ENCODE results near the gene RAD18. TPM values are rescaled to one million over a fixed set of nuclear protein-coding genes. Genes with fewer than 3 reads are reported as not detected.

RAD18 gene
- total RNA-seq, 1 donor, result 7.6 TPM

- H3K27ac ChIP-seq (ENCODE audit: low read depth, low read length), result no peak overlapping the region
- TF ChIP-seq CTCF (IDR thresholded peaks at IDR 0.05; ENCODE audit: extremely low read depth, low read depth, low read length), result peak; percentile 34
These were observed 33.4 kb upstream of the RAD18 start for GRCh38 chr3:8996681-8997121.

GRCh38 chr3:8996216-8996615 lies 32.9 kb upstream of the RAD18 start:
- no peak for DNase-seq (ENCODE audit: insufficient read length, low spot score, missing footprints)
- H3K27me3 ChIP-seq (ENCODE audit: insufficient read depth, low read length), result peaks cover 5% of the 10 kb centered on the region
- H3K4me2 ChIP-seq (ENCODE audit: insufficient read depth, low read length), result peak overlapping the region; percentile 13
- TF ChIP-seq CTCF (IDR thresholded peaks at IDR 0.05; ENCODE audit: extremely low read depth, low read depth, low read length), result no peak
- no peak overlapping the region for H2AFZ ChIP-seq (ENCODE audit: low read length)
- no peak overlapping the region for H3K4me3 ChIP-seq (ENCODE audit: insufficient read depth, low read length)
- H3K9me3 ChIP-seq (ENCODE audit: low read depth, low read length), result no peaks in the 10 kb centered on the region
- no peaks in the 10 kb centered on the region for H3K4me1 ChIP-seq (ENCODE audit: insufficient read depth, low read length)
- H3K36me3 ChIP-seq (ENCODE audit: insufficient read depth, low read length), result no peaks in the 10 kb centered on the region
- no peaks in the 10 kb centered on the region for H3K79me2 ChIP-seq (ENCODE audit: insufficient read depth, low read length)
- H3K27ac ChIP-seq (ENCODE audit: low read depth, low read length), result no peak overlapping the region
- H4K20me1 ChIP-seq (ENCODE audit: insufficient read depth, low read length), result no peaks in the 10 kb centered on the region

More at GRCh38 chr3:8996681-8997121, 33.4 kb upstream of the RAD18 start:
- H3K4me2 ChIP-seq (ENCODE audit: insufficient read depth, low read length), result peak overlapping the region; percentile 13
- H4K20me1 ChIP-seq (ENCODE audit: insufficient read depth, low read length), result no peaks in the 10 kb centered on the region
- no peak overlapping the region for H3K4me3 ChIP-seq (ENCODE audit: insufficient read depth, low read length)
- H3K27me3 ChIP-seq (ENCODE audit: insufficient read depth, low read length), result peaks cover 5% of the 10 kb centered on the region
- no peaks in the 10 kb centered on the region for H3K4me1 ChIP-seq (ENCODE audit: insufficient read depth, low read length)
- no peaks in the 10 kb centered on the region for H3K79me2 ChIP-seq (ENCODE audit: insufficient read depth, low read length)
- H3K36me3 ChIP-seq (ENCODE audit: insufficient read depth, low read length), result no peaks in the 10 kb centered on the region
- H2AFZ ChIP-seq (ENCODE audit: low read length), result no peak overlapping the region
- H3K9me3 ChIP-seq (ENCODE audit: low read depth, low read length), result no peaks in the 10 kb centered on the region
- DNase-seq (ENCODE audit: insufficient read length, low spot score, missing footprints), result peak; percentile 90

- TF ChIP-seq CTCF (IDR thresholded peaks at IDR 0.05; ENCODE audit: extremely low read depth, low read depth, low read length), result no peak
- H2AFZ ChIP-seq (ENCODE audit: low read length), result no peak overlapping the region
- H3K4me1 ChIP-seq (ENCODE audit: insufficient read depth, low read length), result peaks cover 3% of the 10 kb centered on the region
- H3K79me2 ChIP-seq (ENCODE audit: insufficient read depth, low read length), result no peaks in the 10 kb centered on the region
- H3K9me3 ChIP-seq (ENCODE audit: low read depth, low read length), result no peaks in the 10 kb centered on the region
- H4K20me1 ChIP-seq (ENCODE audit: insufficient read depth, low read length), result no peaks in the 10 kb centered on the region
- no peak overlapping the region for H3K4me2 ChIP-seq (ENCODE audit: insufficient read depth, low read length)
- no peak for DNase-seq (ENCODE audit: insufficient read length, low spot score, missing footprints)
- H3K27ac ChIP-seq (ENCODE audit: low read depth, low read length), result no peak overlapping the region
- H3K36me3 ChIP-seq (ENCODE audit: insufficient read depth, low read length), result no peaks in the 10 kb centered on the region
- no peak overlapping the region for H3K4me3 ChIP-seq (ENCODE audit: insufficient read depth, low read length)
- H3K27me3 ChIP-seq (ENCODE audit: insufficient read depth, low read length), result peaks cover 3% of the 10 kb centered on the region
These were observed 31.0 kb upstream of the RAD18 start for GRCh38 chr3:8994226-8994625.

- no peaks in the 10 kb centered on the region for H3K79me2 ChIP-seq (ENCODE audit: insufficient read depth, low read length)
- TF ChIP-seq CTCF (IDR thresholded peaks at IDR 0.05; ENCODE audit: extremely low read depth, low read depth, low read length), result no peak
- no peak for DNase-seq (ENCODE audit: insufficient read length, low spot score, missing footprints)
These were observed 30.1 kb upstream of the RAD18 start for GRCh38 chr3:8993331-8993730.

More at GRCh38 chr3:8993331-8993730, 30.1 kb upstream of the RAD18 start:
- Histone ChIP-seq H3K4me3 (ENCODE audit: insufficient read depth, low read length) (no peak overlapping the region), H3K27ac (ENCODE audit: low read depth, low read length) (no peak overlapping the region), H3K4me1 (ENCODE audit: insufficient read depth, low read length) (peaks cover 3% of the 10 kb centered on the region), H3K36me3 (ENCODE audit: insufficient read depth, low read length) (no peaks in the 10 kb centered on the region), H3K27me3 (ENCODE audit: insufficient read depth, low read length) (peaks cover 3% of the 10 kb centered on the region), H4K20me1 (ENCODE audit: insufficient read depth, low read length) (no peaks in the 10 kb centered on the region), H3K4me2 (ENCODE audit: insufficient read depth, low read length) (no peak overlapping the region), H3K9me3 (ENCODE audit: low read depth, low read length) (no peaks in the 10 kb centered on the region), H2AFZ (ENCODE audit: low read length) (no peak overlapping the region)
